ENCODE measurements around the gene MRFAP1. TPM values are rescaled to one million over a fixed set of nuclear protein-coding genes. Genes with fewer than 3 reads are reported as not detected.

Gene MRFAP1
- total RNA-seq, 1 donor: 94.1 TPM

DNA sequence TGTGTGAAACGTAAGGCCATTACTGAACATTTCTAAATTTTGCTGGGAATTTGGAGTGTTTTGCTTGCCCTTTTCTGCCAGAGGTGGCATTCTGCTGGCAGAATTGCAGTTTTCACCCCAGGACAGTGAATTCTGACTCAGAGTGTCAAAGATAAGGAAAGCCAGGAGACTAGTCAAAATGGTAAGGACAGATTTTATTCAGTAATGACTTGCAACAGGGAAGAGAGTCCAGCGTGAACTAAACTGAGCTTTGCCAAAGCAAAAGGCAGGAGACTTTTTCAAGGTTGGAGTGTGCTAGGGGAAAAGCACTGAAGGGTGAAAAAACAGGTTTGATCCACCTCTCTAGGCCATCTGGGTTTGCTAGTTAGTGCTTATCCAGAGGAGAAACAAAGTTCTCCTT is 19.4 kb downstream of the MRFAP1 start:
- no peaks in the 10 kb centered on the region for H3K9me3 ChIP-seq (ENCODE audit: low read depth, low read length)
- no peak overlapping the region for H3K4me2 ChIP-seq (ENCODE audit: insufficient read depth, low read length)
- TF ChIP-seq, protein P1, sequence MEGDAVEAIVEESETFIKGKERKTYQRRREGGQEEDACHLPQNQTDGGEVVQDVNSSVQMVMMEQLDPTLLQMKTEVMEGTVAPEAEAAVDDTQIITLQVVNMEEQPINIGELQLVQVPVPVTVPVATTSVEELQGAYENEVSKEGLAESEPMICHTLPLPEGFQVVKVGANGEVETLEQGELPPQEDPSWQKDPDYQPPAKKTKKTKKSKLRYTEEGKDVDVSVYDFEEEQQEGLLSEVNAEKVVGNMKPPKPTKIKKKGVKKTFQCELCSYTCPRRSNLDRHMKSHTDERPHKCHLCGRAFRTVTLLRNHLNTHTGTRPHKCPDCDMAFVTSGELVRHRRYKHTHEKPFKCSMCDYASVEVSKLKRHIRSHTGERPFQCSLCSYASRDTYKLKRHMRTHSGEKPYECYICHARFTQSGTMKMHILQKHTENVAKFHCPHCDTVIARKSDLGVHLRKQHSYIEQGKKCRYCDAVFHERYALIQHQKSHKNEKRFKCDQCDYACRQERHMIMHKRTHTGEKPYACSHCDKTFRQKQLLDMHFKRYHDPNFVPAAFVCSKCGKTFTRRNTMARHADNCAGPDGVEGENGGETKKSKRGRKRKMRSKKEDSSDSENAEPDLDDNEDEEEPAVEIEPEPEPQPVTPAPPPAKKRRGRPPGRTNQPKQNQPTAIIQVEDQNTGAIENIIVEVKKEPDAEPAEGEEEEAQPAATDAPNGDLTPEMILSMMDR (IDR thresholded peaks at IDR 0.05; ENCODE audit: extremely low read depth, low read depth, low read length): no peak
- peaks cover 25% of the 10 kb centered on the region for H3K27me3 ChIP-seq (ENCODE audit: insufficient read depth, low read length)
- H2AFZ ChIP-seq (ENCODE audit: low read length): no peak overlapping the region
- no peak overlapping the region for H3K27ac ChIP-seq (ENCODE audit: low read depth, low read length)
- peaks cover 13% of the 10 kb centered on the region for H3K4me1 ChIP-seq (ENCODE audit: insufficient read depth, low read length)
- H3K79me2 ChIP-seq (ENCODE audit: insufficient read depth, low read length): no peaks in the 10 kb centered on the region
- no peak for DNase-seq (ENCODE audit: insufficient read length, low spot score, missing footprints)
- H4K20me1 ChIP-seq (ENCODE audit: insufficient read depth, low read length): peaks cover 2% of the 10 kb centered on the region
- no peak overlapping the region for H3K4me3 ChIP-seq (ENCODE audit: insufficient read depth, low read length)
- no peaks in the 10 kb centered on the region for H3K36me3 ChIP-seq (ENCODE audit: insufficient read depth, low read length)

DNA sequence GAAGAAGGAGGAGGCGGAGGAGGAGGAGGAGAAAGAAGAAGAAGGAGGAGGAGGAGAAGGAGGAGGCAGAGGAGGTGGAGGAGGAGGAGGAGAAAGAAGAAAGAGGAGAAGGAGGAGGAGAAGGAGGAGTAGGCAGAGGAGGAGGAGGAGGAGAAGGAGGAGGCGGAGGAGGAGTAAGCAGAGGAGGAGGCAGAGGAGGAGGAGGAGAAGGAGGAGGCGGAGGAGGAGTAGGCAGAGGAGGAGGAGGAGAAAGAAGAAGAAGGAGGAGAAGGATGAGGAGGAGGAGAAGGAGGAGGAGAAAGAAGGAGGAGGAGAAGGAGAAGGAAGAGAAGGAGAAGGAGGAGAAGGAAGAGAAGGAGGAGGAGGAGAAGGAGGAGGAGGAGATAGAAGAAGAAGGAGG is 19.9 kb downstream of the MRFAP1 start:
- TF ChIP-seq, protein P1 (IDR thresholded peaks at IDR 0.05; ENCODE audit: extremely low read depth, low read depth, low read length): no peak
- Histone ChIP-seq H4K20me1 (ENCODE audit: insufficient read depth, low read length) (peaks cover 2% of the 10 kb centered on the region), H3K27me3 (ENCODE audit: insufficient read depth, low read length) (peaks cover 29% of the 10 kb centered on the region), H3K4me3 (ENCODE audit: insufficient read depth, low read length) (no peak overlapping the region), H3K36me3 (ENCODE audit: insufficient read depth, low read length) (no peaks in the 10 kb centered on the region), H3K4me2 (ENCODE audit: insufficient read depth, low read length) (no peak overlapping the region), H3K4me1 (ENCODE audit: insufficient read depth, low read length) (peaks cover 14% of the 10 kb centered on the region), H2AFZ (ENCODE audit: low read length) (no peak overlapping the region), H3K9me3 (ENCODE audit: low read depth, low read length) (no peaks in the 10 kb centered on the region), H3K27ac (ENCODE audit: low read depth, low read length) (no peak overlapping the region), H3K79me2 (ENCODE audit: insufficient read depth, low read length) (no peaks in the 10 kb centered on the region)
- DNase-seq (ENCODE audit: insufficient read length, low spot score, missing footprints): no peak

DNA sequence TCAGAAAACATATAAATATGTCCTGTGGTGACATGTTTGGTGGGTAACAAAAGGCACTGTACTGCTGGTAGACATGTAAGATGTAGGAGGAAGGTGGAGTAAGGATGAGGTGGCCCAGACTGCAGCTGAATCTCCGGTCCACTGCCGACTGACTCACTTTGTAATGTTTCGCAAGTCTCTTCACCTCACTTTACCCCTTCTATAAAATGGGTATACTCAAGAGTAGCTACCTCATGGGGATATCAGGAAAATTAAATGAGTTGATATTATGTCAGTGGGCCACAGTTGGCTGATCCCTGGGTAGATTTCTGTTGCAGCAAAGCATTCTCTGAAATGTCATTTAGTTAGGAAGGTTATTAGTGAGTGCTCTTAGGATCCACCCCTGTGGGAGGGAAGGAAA is 22.1 kb downstream of the MRFAP1 start:
- no peak overlapping the region for H3K27ac ChIP-seq (ENCODE audit: low read depth, low read length)
- H4K20me1 ChIP-seq (ENCODE audit: insufficient read depth, low read length): peaks cover 2% of the 10 kb centered on the region
- H3K9me3 ChIP-seq (ENCODE audit: low read depth, low read length): no peaks in the 10 kb centered on the region
- no peaks in the 10 kb centered on the region for H3K36me3 ChIP-seq (ENCODE audit: insufficient read depth, low read length)
- TF ChIP-seq, protein P1 (IDR thresholded peaks at IDR 0.05; ENCODE audit: extremely low read depth, low read depth, low read length): no peak
- no peak for DNase-seq (ENCODE audit: insufficient read length, low spot score, missing footprints)
- H3K4me3 ChIP-seq (ENCODE audit: insufficient read depth, low read length): no peak overlapping the region
- H3K27me3 ChIP-seq (ENCODE audit: insufficient read depth, low read length): peaks cover 29% of the 10 kb centered on the region
- peaks cover 14% of the 10 kb centered on the region for H3K4me1 ChIP-seq (ENCODE audit: insufficient read depth, low read length)
- H2AFZ ChIP-seq (ENCODE audit: low read length): no peak overlapping the region
- H3K79me2 ChIP-seq (ENCODE audit: insufficient read depth, low read length): no peaks in the 10 kb centered on the region
- no peak overlapping the region for H3K4me2 ChIP-seq (ENCODE audit: insufficient read depth, low read length)

DNA sequence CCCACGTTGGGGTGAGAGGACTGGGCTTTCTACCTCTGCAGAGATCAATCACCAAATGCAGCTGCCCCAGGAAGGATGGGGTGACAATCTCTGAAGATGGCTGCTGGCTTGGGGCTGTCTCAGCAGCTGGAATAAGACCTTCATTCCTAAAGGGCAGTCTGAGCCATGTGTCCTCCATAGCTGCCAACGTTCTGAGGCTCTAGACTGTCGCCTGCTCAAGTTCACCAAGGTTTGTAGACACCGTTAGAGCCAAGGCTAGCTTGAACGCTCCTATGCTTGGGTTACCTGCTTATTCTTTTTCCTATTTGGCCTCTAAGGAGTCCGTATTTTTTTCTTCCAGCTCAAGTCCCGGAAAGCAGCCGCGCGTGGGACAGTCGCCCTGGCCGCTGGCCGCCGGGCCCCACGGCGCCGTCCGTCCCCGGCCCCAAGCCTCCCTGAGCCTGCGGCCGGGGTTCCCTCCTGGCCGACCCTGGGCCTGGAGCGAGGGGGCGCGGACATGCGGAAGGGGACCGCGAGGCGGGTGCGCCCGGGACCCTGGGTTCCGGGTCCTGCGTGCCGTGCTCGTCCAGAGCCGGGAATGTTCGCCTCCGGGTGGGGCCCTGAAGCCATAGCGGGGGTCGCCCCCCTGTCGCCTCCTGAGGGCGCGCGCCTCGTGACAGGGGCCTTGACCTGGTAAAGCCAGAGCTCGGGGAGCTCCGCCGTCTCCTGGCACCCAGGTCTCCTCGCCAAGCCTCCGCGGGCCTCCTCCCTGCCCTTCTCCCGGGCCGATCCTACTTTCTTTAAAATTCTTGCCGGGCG is 23.3 kb downstream of the MRFAP1 start:
- H3K36me3 ChIP-seq (ENCODE audit: insufficient read depth, low read length): no peaks in the 10 kb centered on the region
- H3K4me1 ChIP-seq (ENCODE audit: insufficient read depth, low read length): peaks cover 22% of the 10 kb centered on the region
- peaks cover 29% of the 10 kb centered on the region for H3K27me3 ChIP-seq (ENCODE audit: insufficient read depth, low read length)
- no peaks in the 10 kb centered on the region for H3K9me3 ChIP-seq (ENCODE audit: low read depth, low read length)
- no peak overlapping the region for H3K4me2 ChIP-seq (ENCODE audit: insufficient read depth, low read length)
- H4K20me1 ChIP-seq (ENCODE audit: insufficient read depth, low read length): peaks cover 4% of the 10 kb centered on the region
- H3K79me2 ChIP-seq (ENCODE audit: insufficient read depth, low read length): no peaks in the 10 kb centered on the region
- TF ChIP-seq, protein P1 (IDR thresholded peaks at IDR 0.05; ENCODE audit: extremely low read depth, low read depth, low read length): no peak
- H3K27ac ChIP-seq (ENCODE audit: low read depth, low read length): no peak overlapping the region
- peak overlapping the region; percentile 22 for H3K4me3 ChIP-seq (ENCODE audit: insufficient read depth, low read length)
- DNase-seq (ENCODE audit: insufficient read length, low spot score, missing footprints): no peak
- no peak overlapping the region for H2AFZ ChIP-seq (ENCODE audit: low read length)

All from osteoblast (primary cell).